HCT116 (cell line): ENCODE results near the gene ZNF226. TPM values are rescaled to one million over a fixed set of nuclear protein-coding genes. Genes with fewer than 3 reads are reported as not detected.

Source experiments
- ATAC-seq: fragments of 200-7000 bp; cut with Tn5 transposase; 2 replicates; pipeline ENCODE4 v1.9.1; 2020; ENCODE audit warnings: mild to moderate bottlenecking, moderate library complexity
- BruUV-seq: library from RNA; stranded (reverse); fragments of 400-500 nt; replicated peaks from 2 replicates; lab custom pipeline; 2021; lab: Mats Ljungman, UMichigan
- CTCF ChIA-PET: fragments of 300-600 bp; sonication (Branson Sonifier 250); formaldehyde crosslinking; loops from one replicate; lab custom pipeline; 2021; ENCODE audit warnings: antibody characterized with exemption; lab: Charles Lee
- POLR2A ChIA-PET: fragments of 300-600, 350-600 bp; sonication (Branson Sonifier 250); formaldehyde crosslinking; loops from one replicate; lab custom pipeline; 2021; ENCODE audit warnings: antibody characterized with exemption; lab: Charles Lee
- RAD21 ChIA-PET, 2 experiments: fragments of 300-600 bp; sonication (Branson Sonifier 250); formaldehyde crosslinking; loops; one replicate each; lab custom pipeline; 2023; ENCODE audit warnings: low total read pairs in 2 of 2; ENCODE audit not compliant: uncharacterized antibody in 2 of 2, unreplicated experiment in 2 of 2, low non-redundant PET in 1 of 2; lab: Charles Lee
- DNase-seq: peaks from one replicate; pipeline ENCODE4 v3.0.0-alpha.2; 2010; ENCODE audit warnings: low read depth, low spot score
- H2AFZ ChIP-seq: fragments of 200-600 bp; shearing (Covaris generic), sonication (generic); 2 replicates; pipeline ENCODE4 v1.6.1; 2017; ENCODE audit warnings: low read depth, mixed run types, mixed read lengths, antibody characterized with exemption, low read length; ENCODE audit not compliant: poor library complexity, severe bottlenecking
- H3K27ac ChIP-seq: 2 replicates; pipeline ENCODE4 v1.5.1; 2012; ENCODE audit warnings: low read depth, low read length
- H3K27me3 ChIP-seq: fragments of 200-600 bp; sonication (generic); 2 replicates; pipeline ENCODE4 v1.6.1; 2016; ENCODE audit warnings: mixed run types, low read length, mixed read lengths; ENCODE audit not compliant: insufficient read depth
- H3K36me3 ChIP-seq, 2 experiments: fragments of 200-500 bp in 1 of 2; fragments of 200-600 bp in 1 of 2; sonication (Bioruptor generic) in 1 of 2; sonication (generic) in 1 of 2; 2 replicates each; pipeline versions ENCODE4 v1.5.1 to v1.6.1; 2014 to 2016; ENCODE audit warnings: low read length in 2 of 2, inconsistent platforms in 1 of 2, mixed read lengths in 1 of 2, mixed run types in 1 of 2; ENCODE audit not compliant: insufficient read depth in 2 of 2, control insufficient read depth in 1 of 2
- H3K4me1 ChIP-seq, 2 experiments: fragments of 200-600 bp in 1 of 2; sonication (generic) in 1 of 2; 2 replicates each; pipeline versions ENCODE4 v1.5.1 to v1.6.1; 2012 to 2017; ENCODE audit warnings: low read length in 2 of 2, inconsistent platforms in 1 of 2, mild to moderate bottlenecking in 1 of 2, mixed read lengths in 1 of 2, mixed run types in 1 of 2, moderate library complexity in 1 of 2; ENCODE audit not compliant: insufficient read depth in 2 of 2, control insufficient read depth in 1 of 2
- H3K4me2 ChIP-seq: fragments of 200-600 bp; sonication (generic); 2 replicates; pipeline ENCODE4 v1.6.1; 2017; ENCODE audit warnings: mixed run types, low read length, mixed read lengths
- H3K4me3 ChIP-seq, 2 experiments: fragments of 200-600 bp in 1 of 2; sonication (generic) in 1 of 2; replicated peaks in 1 of 2; 2 replicates each; pipeline ENCODE4 v1.5.1; 2011 to 2016; ENCODE audit warnings: low read length in 2 of 2, control low read depth in 1 of 2, low read depth in 1 of 2, mild to moderate bottlenecking in 1 of 2, mixed read lengths in 1 of 2, mixed run types in 1 of 2
- H3K79me2 ChIP-seq: fragments of 200-600 bp; sonication (generic); 2 replicates; pipeline ENCODE4 v1.6.1; 2017; ENCODE audit warnings: mild to moderate bottlenecking, mixed run types, low read length, moderate library complexity, mixed read lengths; ENCODE audit not compliant: insufficient read depth
- H3K9ac ChIP-seq: fragments of 200-600 bp; sonication (generic); 2 replicates; pipeline ENCODE4 v1.6.1; 2016; ENCODE audit warnings: low read length, mixed read lengths
- H3K9me2 ChIP-seq: fragments of 200-600 bp; sonication (generic), shearing (Covaris generic); 2 replicates; pipeline ENCODE4 v1.6.1; 2017; ENCODE audit warnings: mixed run types, mild to moderate bottlenecking, moderate library complexity; ENCODE audit not compliant: insufficient read depth
- H3K9me3 ChIP-seq, 2 experiments: fragments of 200-500 bp in 1 of 2; fragments of 200-600 bp in 1 of 2; sonication (Bioruptor generic) in 1 of 2; sonication (generic) in 1 of 2; 2 replicates each; pipeline ENCODE4 v1.6.1; 2014 to 2017; ENCODE audit warnings: low read length in 2 of 2, mixed read lengths in 2 of 2, inconsistent platforms in 1 of 2, low read depth in 1 of 2, mild to moderate bottlenecking in 1 of 2, mixed run types in 1 of 2, moderate library complexity in 1 of 2; ENCODE audit not compliant: control insufficient read depth in 1 of 2, insufficient read depth in 1 of 2
- H4K20me1 ChIP-seq: fragments of 200-600 bp; sonication (generic), shearing (Covaris generic); 2 replicates; pipeline ENCODE4 v1.6.1; 2017; ENCODE audit warnings: mixed run types, mild to moderate bottlenecking, moderate library complexity; ENCODE audit not compliant: insufficient read depth
- ATF3 ChIP-seq: IDR thresholded peaks from 2 replicates; pipeline ENCODE4 v1.6.1; 2012
- CBX3 ChIP-seq: IDR thresholded peaks from 2 replicates; pipeline ENCODE4 v1.6.1; 2012; ENCODE audit warnings: low read depth
- CEBPB ChIP-seq: IDR thresholded peaks from 2 replicates; pipeline ENCODE4 v1.6.1; 2012; ENCODE audit warnings: low read depth
- EGR1 ChIP-seq: IDR thresholded peaks from 2 replicates; pipeline ENCODE4 v1.6.1; 2012; ENCODE audit warnings: low read depth
- ELF1 ChIP-seq: IDR thresholded peaks from 2 replicates; pipeline ENCODE4 v1.6.1; 2012; ENCODE audit warnings: low read depth, borderline replicate concordance
- EZH2 ChIP-seq: fragments of 200-600 bp; sonication (generic); IDR thresholded peaks from 2 replicates; pipeline ENCODE4 v1.6.1; 2017; ENCODE audit warnings: antibody characterized with exemption, mixed run types
- FOSL1 ChIP-seq: IDR thresholded peaks from 2 replicates; pipeline ENCODE4 v1.6.1; 2012; ENCODE audit warnings: low read depth
- JUND ChIP-seq: IDR thresholded peaks from 2 replicates; pipeline ENCODE4 v1.6.1; 2012
- POLR2A ChIP-seq: IDR thresholded peaks from 2 replicates; pipeline ENCODE4 v1.7.0; 2011; ENCODE audit warnings: borderline replicate concordance; ENCODE audit not compliant: insufficient read depth, insufficient read length; ENCODE audit errors: extremely low read depth
- POLR2AphosphoS5 ChIP-seq: IDR thresholded peaks from 2 replicates; pipeline ENCODE4 v1.6.1; 2011; ENCODE audit warnings: mild to moderate bottlenecking, low read depth, low read length, moderate library complexity
- RAD21 ChIP-seq: IDR thresholded peaks from 2 replicates; pipeline ENCODE4 v1.6.1; 2012; ENCODE audit warnings: low read depth, mild to moderate bottlenecking
- SP1 ChIP-seq: IDR thresholded peaks from 2 replicates; pipeline ENCODE4 v1.6.1; 2012; ENCODE audit warnings: low read depth
- SRF ChIP-seq: IDR thresholded peaks from 2 replicates; pipeline ENCODE4 v1.6.1; 2012; ENCODE audit warnings: low read depth
- TCF7L2 ChIP-seq: IDR thresholded peaks from 2 replicates; pipeline ENCODE4 v1.7.0; 2011; ENCODE audit warnings: borderline replicate concordance, inconsistent platforms; ENCODE audit not compliant: insufficient read depth, insufficient read length; ENCODE audit errors: extremely low read depth
- ZBTB33 ChIP-seq: IDR thresholded peaks from 2 replicates; pipeline ENCODE4 v1.6.1; 2011; ENCODE audit warnings: mild to moderate bottlenecking, low read length, moderate library complexity; ENCODE audit not compliant: insufficient replicate concordance; ENCODE audit errors: extremely low read depth
- intact Hi-C: fragments of 100-400 bp; cut with micrococcal nuclease; formaldehyde crosslinking; loops from 2 replicates; pipeline ENCODE4 v1.10.0; 2022
- total RNA-seq: library from RNA; stranded (reverse); gene quantifications from one replicate; pipeline ENCODE4 v1.2.1, GENCODE V29; 2021; ENCODE audit not compliant: unreplicated experiment

Gene ZNF226
- total RNA-seq, 1 experiment from 2014 or later, result 17.4 TPM

GRCh38 chr19:44142059-44142433 lies 22.9 kb upstream of the ZNF226 start:
- TF ChIP-seq EGR1 (no peak), POLR2AphosphoS5 (no peak), SRF (no peak), JUND (no peak), SP1 (no peak), CBX3 (no peak), TCF7L2 (no peak), ZBTB33 (no peak), POLR2A (no peak), ELF1 (no peak), ATF3 (no peak), EZH2 (no peak), CEBPB (no peak), FOSL1 (no peak), RAD21 (no peak)
- no peak for DNase-seq
- peaks cover 0 to 9% of the 10 kb centered on the region in 2 experiments; a peak in 1 of 4 replicates for H3K4me1 ChIP-seq
- no peaks in the 10 kb centered on the region for H3K9me2 ChIP-seq
- H3K36me3 ChIP-seq, result no peaks in the 10 kb centered on the region; a peak in 1 of 4 replicates
- POLR2A ChIA-PET, result no interaction called here
- peak overlapping the region; percentile 75 for H3K4me2 ChIP-seq
- intact Hi-C loops, result no loop called here
- H3K4me3 ChIP-seq, result peak overlapping the region; percentile 57 to 62
- peak overlapping the region; percentile 52; the same call in 1 of the 2 replicates for H3K9ac ChIP-seq
- H3K9me3 ChIP-seq, result no peaks in the 10 kb centered on the region
- H4K20me1 ChIP-seq, result no peaks in the 10 kb centered on the region
- RAD21 ChIA-PET, result no interaction called here
- H3K79me2 ChIP-seq, result no peaks in the 10 kb centered on the region
- BruUV-seq, result no TSS peak
- peak; percentile 3; the same call in 1 of the 2 replicates for ATAC-seq
- H3K27me3 ChIP-seq, result no peaks in the 10 kb centered on the region
- H2AFZ ChIP-seq, result no peak overlapping the region
- H3K27ac ChIP-seq, result no peak overlapping the region; the same call in 1 of the 2 replicates
- CTCF ChIA-PET, result no interaction called here
